SKM-1 (cell line): ENCODE results near the gene PROM2.

ENCODE experiments used
- DNase-seq: peaks from one replicate; lab custom pipeline; 2025; ENCODE audit not compliant: unreplicated experiment; lab: John Stamatoyannopoulos, UW

The PROM2 gene

GRCh38 chr2:95305380-95306061 is 31.3 kb downstream of the PROM2 start:
- DNase-seq = no peak

GRCh38 chr2:95306336-95306895 is 32.2 kb downstream of the PROM2 start:
- no peak for DNase-seq

- DNase-seq = no peak
Measured at GRCh38 chr2:95307036-95307435, 32.8 kb downstream of the PROM2 start.

GRCh38 chr2:95307878-95308277 is 33.6 kb downstream of the PROM2 start:
- DNase-seq = no peak

GRCh38 chr2:95308426-95308990 is 34.3 kb downstream of the PROM2 start:
- no peak for DNase-seq

- DNase-seq = no peak
Measured at GRCh38 chr2:95309599-95309998, 35.4 kb downstream of the PROM2 start.

- no peak for DNase-seq
Measured at GRCh38 chr2:95310216-95310615, 36.0 kb downstream of the PROM2 start.

- no peak for DNase-seq
Measured at GRCh38 chr2:95310651-95311050, 36.4 kb downstream of the PROM2 start.

- no peak for DNase-seq
Measured at GRCh38 chr2:95311815-95312542, 37.7 kb downstream of the PROM2 start.

- no peak for DNase-seq
Measured at GRCh38 chr2:95312543-95313201, 38.4 kb downstream of the PROM2 start.

GRCh38 chr2:95313296-95314131 is 39.3 kb downstream of the PROM2 start:
- no peak for DNase-seq

- no peak for DNase-seq
Measured at GRCh38 chr2:95314598-95314963, 40.3 kb downstream of the PROM2 start.

- peak; percentile 5 for DNase-seq
Measured at GRCh38 chr2:95314964-95315611, 40.8 kb downstream of the PROM2 start.

GRCh38 chr2:95315801-95316411 is 41.7 kb downstream of the PROM2 start:
- DNase-seq = no peak

GRCh38 chr2:95316466-95317122 is 42.3 kb downstream of the PROM2 start:
- peak; percentile 9 for DNase-seq

- no peak for DNase-seq
Measured at GRCh38 chr2:95317123-95317500, 42.9 kb downstream of the PROM2 start.

- DNase-seq = no peak
Measured at GRCh38 chr2:95317665-95318425, 43.6 kb downstream of the PROM2 start.

GRCh38 chr2:95318431-95319220 is 44.4 kb downstream of the PROM2 start:
- DNase-seq = no peak
